Colon (tissue), 2 donors: ENCODE measurements around the gene ANKRD36B.
"Not testable (repeated sequence)": the region's sequence is repeated elsewhere in the genome, so short reads cannot be mapped to it uniquely, and the experiment has no call there.

Experiments
- FAIRE-seq: peaks from 2 replicates; lab custom pipeline; 2012; peaks lifted over from hg19 to GRCh38; lab: Jason Lieb, UNC
- donor health status: control.
- donor health status: control.

Gene ANKRD36B

DNA sequence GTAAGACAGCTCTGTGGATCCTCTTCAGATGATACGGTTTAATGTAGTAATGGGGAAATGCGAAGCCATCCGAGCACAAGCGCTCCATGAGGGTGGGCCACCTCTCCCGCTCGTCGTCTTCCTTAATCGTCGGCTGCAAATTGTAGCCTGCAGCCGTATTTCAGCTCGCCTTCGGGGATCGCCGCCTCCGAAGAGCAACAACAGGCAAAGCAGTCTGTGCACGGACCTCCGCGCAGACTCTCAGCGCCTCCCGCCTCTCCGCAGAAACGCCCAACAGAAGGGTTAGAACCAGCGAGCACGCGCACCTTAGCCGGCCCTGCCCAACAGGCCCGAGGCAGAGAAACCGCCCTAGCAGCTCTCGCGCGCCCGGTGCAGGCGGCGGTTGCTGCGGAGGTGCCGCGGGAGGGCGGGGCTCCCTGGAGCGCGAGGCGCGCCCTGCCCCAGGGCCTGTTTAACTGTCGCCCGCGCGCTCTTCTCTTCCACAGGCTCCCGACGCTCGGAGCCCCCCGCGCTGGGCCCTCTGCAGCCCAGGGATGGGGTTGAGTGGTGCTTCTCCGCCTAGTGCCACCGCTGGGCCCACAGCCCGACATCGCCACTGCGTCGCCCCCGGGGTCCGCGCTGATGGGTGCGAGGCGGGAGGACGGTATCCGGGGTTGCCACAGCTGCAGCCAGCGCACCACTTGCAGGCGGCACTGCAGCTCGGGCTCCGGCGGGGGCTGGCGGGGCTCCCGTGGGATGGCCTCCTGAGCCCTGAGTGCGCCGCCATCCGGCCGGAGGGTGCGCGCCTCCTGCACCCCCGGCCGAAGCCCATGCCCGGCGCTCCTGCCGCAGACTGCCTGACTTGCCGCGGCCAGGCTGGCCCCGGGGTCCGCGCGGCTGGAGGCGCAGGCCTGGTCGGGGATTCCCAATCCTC, at the start of gene ANKRD36B:
TSS of gene ANKRD36B (minus strand) at position 280 of the 913 bp plus-strand sequence. CDS start at position 88, 192 bp downstream.
- not testable (repeated sequence) for FAIRE-seq

DNA sequence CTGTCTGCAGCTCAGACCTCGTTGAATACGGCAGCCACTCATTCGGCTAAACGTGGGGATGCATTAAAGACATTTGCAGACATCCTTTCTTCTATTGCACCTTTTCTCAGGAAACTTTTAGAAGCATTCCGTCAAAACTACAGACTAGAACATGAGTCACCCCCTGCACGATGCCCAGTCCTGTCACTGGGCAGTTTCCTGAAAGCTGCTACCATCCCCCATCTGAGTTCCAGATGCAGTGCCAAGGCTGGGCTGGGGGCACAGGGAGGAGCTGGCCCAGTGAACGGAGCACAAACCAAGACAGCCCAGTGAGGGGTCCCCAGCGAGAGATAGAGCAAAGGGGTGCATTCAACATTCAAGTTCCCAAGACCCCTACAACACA, 36.4 kb upstream of the ANKRD36B start:
- not testable (repeated sequence) for FAIRE-seq

DNA sequence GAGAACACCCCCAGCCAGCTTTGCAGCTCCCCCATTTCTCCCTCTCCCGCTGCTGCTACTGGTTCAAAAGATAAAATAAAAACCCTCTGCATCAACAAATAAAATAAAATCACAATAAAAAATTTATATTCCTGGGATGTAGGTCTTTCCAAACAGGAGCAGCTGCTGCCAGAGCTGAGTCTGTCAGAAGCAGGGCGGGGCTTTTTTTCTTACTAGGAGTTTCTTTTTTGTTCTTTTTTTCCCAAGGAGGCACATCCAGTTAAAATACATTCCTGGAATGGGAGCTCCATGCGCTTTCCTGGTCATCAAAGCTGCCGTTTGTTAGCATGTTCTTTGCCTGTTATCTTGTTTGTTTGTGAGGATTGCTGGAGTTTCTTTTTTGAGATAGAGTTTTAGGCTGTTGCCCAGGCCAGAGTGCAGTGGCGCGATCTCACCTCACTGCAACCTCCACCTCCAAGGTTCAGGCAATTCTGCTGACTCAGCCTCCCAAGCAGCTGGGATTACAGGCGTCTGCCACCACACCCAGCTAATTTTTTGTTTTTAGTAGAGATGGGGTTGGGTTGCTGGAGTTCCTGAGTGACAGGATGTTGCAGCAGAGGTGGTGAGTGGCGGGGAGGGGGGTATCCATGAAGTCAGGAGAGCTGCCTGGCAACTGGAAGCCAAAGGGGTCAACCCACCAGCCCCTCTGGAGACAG, 35.8 kb upstream of the ANKRD36B start:
- FAIRE-seq, result not testable (repeated sequence)

DNA sequence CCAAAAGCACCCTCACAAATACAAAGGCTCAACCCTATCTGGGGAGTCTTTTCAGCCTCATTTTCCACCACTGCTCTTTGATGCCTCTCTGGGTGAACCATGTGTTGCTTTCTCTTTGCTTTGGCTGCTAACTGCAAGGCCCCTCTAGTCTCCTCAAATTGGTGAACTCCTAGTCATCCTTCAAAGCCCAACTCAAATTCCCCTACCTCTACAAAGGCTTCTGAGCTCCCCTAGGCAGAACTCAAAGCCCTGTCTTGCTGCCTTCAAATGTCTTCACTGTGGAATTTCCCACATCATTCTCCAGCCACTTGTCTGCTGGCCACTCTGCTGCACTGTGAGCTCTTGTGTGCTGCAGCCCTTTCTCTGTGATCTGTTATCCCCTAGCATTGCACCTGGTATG, 33.3 kb upstream of the ANKRD36B start:
- not testable (repeated sequence) for FAIRE-seq

DNA sequence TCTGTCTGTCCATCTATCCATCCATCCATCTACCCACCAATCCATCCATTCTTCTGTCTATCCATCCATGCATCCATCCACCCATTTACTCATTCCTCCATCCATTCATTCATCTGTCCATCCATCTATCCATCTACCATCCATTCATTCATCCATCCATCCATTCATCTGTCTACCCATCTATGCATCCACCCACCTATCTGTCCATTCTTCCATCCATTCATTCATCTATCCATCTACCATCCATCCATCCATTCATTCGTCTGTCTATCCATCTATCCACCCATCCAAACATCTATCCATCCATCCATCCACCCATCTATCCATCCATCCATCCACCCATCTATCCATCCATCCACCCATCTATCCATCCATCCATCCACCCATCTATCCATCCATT, 30.8 kb upstream of the ANKRD36B start:
- FAIRE-seq, result not testable (repeated sequence)

DNA sequence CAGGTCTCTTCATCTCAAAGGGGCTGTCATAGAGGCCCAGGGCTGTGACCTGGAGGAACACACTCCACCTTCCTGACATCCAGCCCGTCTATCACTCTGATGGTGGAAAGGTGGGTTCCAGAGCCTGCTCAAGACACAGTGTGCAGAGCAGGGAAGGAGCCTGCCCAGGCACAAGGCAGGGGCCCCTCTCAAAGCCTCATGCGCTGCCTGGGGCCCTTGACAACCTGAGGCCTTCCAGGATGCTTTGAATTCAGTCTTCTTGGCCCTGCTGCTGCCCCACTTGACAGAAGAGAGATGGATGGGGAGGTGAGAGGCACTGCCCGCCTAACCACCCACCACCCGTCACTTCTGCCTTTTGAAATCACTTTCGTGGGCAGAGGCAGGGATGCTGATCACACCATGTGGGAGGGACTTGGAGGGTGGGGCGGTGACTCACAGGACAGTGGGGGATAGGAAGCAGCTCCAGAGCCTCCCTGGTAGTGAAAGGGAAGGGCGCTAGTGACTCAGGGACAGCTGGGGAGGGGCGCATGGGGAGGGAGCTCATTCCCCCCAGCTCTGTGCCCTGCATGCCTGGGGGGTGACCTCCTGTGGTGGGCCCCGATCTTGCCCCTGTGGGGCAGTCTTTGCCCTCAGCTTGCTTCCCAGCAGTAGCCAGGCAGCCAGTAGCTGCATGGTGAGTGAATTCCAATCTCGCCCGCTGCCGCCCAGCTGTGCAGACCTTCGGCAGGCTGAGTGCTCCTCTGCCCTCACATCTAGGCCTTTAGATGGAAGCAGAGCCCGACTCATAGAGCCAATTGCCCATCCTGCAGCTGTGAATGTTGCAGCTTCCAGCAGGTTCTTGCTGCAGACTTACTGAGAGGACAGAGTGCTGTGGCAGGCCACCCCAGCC, 29.5 kb upstream of the ANKRD36B start:
- not testable (repeated sequence) for FAIRE-seq

DNA sequence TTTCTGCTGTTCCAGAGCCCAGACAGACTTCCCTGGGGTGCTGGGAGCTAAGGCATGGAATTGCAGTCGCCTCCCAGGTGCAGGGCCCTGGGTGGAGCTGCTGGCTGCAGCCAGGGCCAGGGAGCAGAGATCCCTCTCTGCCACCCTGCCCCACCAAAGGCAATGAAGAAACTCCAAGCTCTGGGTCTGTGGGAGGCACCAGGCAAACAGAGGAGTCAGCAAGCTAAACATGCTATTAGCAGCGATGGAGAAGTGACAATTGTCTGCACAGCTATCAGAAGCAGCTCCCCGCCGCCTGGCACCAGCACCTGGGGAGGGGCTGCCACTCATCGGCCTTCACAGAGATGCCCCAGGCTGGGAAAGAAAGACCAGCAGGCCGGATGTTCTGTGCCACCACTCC, 28.2 kb upstream of the ANKRD36B start:
- no peak for FAIRE-seq

DNA sequence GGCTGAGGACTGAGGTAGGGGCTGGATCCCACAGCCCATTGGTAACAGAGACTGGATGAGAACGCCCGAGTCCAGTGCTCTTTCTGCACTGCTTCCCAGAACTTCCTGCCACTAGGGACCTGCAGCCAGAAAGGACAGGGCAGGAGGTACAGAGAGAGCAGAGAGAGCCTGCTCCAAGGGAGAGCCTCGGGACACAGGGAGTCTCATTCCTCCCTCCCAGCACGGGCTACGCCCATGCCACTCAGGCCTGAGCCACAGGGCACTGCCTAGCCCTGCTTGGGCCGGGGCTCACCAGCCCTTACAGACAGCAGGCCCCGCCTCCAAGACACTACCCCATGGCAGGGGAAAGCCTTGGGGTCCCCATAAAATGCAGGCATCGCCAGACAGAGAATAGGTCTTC, 26.1 kb upstream of the ANKRD36B start:
- FAIRE-seq, result not testable (repeated sequence)

DNA sequence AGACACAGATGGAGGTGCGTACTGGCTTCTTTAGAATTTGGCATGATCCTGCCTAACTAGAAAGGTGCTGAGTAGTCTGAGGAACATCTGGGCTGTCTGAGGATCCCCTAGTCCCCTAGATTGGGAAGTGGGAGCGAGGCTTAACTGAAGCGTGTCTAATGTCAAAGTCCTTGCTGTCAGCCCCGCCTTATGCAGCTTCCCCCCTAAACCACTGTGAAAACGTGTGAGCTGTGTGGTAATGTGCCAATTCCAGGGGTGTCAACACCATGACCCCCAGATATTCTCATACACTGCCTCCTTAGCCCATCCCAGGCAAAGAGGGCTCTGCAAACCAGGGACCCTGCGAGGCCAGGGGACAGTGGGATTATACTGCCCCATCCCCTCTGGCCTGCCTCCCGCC, 22.2 kb upstream of the ANKRD36B start:
- not testable (repeated sequence) for FAIRE-seq

DNA sequence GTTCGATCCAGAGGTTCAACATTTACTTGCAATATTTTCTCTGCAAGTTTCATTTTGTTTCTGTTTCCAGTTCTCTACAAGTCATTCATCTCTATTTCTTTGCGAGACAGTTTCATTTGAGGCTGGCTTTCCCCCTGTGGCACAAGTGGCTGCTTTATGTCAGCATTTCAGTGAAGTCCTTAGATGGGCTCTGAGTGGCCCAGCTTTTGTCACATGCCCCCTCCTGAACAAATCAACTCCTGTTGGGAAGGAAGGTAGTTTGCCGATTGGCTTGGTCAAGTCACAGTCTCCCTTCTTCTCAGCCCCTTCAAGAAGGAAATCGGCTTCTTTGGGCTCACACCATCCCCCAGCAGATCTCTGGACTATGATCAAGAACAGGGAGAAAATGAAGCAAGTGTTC, 19.1 kb upstream of the ANKRD36B start:
- FAIRE-seq, result not testable (repeated sequence)

DNA sequence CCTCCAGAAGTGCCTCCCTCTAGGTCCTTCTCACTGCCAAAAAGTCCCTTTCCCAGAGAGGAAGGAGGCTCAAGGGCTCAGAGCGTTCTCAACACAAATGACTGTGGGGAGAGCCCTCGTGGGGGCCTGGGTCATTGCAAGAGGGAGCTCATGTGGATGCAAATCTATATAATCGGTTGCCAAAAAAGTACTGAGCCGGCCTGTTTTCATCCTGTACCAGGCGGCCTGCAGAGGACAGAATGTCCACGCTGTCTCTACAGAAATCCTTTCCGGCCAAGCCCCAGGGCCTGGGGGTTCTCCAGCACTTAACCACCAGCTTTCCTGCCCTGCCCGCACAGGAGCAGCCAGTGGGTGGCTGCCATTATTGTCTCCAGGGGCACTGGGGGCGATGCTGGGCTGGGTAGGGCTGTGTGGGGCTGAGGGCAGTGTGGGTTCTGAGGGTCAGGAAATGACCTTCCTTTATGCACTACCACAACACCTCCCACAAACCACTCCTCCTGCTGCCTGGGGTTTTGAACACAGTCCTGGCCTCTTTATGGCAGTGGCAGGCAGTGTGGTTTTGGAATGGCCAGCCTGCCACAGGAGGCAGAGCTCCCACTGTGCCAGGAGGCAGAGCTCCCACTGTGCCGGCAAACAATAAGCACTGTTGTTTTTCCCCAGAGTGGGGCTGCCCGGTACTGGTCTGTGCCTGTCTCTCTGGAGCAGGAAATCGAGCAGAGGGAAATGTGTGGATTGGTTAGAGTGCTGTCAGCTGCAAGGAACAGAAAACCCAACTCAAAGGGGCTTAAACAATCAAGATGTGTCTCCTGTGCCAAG, 16.1 kb upstream of the ANKRD36B start:
- not testable (repeated sequence) for FAIRE-seq

DNA sequence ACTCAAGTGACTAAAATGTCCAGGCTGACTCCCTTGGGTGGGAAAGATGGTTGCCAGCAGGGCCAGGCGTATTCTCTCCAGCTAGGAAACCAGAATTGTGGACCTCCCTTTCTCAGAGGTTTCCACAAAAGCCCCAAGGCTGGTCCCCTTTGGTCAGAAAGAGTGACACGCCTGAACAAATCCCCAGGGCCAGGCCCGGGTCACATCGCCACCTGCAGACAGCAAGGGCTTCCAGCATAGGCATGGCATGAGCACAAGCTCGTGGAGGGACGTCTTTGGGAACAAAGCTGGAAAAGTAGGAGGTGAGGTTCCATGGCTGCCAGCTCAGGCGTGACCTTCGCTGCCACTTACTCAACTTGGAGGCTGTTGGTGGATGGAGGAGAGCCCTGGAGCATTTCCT, 15.4 kb upstream of the ANKRD36B start:
- FAIRE-seq, result not testable (repeated sequence)

DNA sequence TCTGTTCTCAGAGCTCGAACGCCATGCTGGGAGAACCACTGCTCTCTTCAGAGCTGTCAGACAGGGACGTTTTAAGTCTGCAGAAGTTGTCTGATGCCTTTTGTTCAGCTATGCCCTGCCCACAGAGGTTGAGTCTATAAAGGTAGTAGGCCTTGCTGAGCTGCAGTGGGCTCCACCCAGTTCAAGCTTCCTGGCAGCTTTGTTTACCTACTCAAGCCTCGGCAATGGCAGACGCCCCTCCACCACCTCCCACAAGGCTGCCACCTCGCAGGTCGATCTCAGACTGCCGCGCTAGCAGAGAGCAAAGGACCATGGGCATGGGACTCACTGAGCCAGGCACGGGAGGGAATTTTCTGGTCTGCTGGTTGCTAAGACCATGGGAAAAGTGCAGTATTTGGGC, 11.9 kb upstream of the ANKRD36B start:
- not testable (repeated sequence) for FAIRE-seq

DNA sequence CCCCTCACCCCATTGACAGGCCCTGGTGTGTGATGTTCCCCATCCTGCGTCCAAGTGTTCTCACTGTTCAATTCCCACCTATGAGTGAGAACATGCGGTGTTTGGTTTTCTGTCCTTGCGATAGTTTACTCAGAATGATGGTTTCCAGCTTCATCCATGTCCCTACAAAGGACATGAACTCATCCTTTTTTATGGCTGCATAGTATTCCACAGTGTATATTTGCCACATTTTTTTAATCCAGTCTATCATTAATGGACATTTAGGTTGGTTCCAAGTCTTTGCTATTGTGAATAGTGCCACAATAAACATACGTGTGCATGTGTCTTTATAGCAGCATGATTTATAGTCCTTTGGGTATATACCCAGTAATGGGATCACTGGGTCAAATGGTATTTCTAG, 6.5 kb upstream of the ANKRD36B start:
- not testable (repeated sequence) for FAIRE-seq

DNA sequence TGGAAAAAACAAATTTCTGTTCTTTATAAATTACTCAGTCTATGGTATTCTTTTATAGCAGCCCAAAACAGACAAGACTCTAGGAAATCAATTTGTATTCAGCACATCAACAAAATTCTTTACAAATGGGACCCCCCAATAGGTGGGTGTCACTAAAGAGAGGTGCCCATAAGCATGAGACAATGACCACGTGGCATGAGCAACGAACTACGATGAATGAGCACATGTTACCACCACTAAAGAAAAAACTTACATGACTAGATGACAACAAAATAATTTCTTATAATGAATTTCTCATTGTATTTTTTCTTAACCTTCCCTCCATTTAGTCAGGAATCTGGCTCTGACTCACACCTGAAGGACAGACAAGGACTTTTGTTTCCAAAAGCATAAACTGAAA, 3.8 kb upstream of the ANKRD36B start:
- not testable (repeated sequence) for FAIRE-seq

DNA sequence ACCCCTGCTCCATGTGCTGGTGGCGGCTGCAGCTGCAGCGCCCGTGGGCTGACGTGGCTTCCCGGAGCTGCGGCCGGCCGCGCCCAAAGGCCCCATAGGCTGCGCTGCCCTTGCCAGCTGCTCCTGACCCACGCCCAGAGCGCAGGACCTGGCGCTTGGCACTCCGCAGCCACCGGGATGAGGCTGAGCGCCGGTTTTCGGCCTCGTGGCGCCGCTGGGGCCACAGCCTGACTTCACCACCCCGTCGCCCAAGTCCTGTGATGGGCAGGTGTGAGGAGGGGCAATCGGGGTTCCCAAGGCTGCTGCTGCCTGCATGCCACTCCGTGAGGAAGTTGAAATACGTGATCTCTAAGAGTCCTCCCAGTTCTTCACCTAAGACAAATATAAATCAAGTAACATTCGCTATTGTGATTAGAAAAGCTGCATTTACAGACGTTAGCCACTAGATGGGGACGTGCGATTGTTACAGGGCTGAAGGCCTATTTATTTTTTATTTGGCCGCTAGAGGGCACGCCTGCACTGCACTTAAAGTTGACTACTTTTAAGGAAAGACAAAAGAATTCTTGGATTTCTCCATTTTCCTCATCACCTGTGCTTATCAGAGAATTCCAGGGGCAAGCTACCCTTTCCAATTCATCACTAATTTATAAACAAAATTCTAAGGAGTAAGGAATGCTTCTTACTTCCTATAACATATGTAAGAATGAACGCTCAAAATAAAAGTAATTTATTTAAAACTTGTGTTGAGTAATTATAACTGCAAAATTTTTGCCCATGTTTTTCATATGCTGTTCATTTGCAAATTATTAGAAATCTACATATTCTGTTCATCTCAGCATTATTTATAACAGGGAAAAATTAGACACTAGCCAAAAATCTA, 1.1 kb upstream of the ANKRD36B start:
- not testable (repeated sequence) for FAIRE-seq

DNA sequence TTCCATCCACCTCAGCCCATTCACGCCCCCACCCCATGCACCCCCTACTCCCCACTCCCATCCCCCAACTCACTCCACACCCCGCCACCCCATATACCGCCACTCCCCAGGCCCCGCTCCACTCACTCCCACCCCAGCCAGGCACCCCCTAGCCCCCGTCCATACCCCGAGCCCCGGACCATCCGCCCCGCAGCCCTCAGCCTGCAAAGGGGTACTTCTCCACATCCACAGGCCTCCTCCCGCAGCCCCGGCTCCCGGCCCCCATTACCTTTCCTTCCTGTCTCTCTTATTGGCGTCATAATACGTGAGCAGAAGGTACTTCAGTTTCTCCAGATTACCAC, 450 bp downstream of the ANKRD36B start:
- FAIRE-seq, result not testable (repeated sequence)

DNA sequence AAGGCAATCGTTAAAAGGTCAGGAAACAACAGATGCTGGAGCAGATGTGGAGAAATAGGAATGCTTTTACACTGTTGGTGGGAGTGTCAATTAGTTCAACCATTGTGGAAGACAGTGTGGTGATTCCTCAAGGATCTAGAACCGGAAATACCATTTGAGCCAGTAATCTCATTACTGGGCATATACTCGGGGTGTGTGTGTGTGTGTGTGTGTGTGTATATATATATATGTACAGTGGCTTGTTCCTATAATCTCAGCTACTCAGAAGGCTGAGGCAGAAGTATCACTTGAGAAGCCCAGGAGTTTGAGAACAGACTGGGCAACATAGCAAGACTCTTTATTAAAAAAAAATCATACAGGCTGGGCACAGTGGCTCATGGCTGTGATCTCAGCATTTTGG, 24.0 kb downstream of the ANKRD36B start:
- FAIRE-seq, result not testable (repeated sequence)

DNA sequence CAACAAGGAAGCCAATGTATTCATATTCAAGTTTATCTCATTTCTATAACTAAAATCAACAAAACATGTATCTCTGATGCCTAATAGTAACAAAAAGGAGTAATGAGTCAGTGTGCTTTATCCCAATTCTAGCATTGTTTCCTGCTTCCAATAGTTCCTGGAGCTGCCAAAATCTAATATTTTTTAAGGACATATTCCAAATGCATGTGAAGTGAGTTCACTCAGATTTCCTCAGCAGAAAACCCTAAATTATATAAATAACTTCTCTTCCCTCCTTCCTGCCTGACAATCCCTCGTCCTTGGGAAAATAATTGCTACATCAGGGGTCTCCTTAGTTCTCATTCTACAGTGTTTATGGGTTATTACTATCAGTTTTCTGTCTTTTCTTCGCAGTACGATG, 37.3 kb downstream of the ANKRD36B start:
- FAIRE-seq, result not testable (repeated sequence)

DNA sequence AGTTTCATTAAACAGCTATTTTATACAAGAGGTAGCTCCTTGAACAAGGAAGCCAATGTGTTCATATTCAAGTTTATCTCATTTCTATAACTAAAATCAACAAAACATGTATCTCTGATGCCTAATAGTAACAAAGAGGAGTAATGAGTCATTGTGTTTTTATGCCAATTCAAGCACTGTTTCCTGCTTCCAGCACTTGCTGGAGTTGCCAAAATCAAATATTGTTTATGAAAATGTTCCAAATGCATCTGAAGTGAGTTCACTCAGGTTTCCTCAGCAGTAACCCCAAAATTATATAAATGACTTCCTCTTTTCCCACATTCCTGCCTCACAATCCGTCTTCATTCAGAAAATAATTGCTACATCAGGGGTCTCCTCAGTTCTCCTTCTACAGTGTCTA, 39.2 kb downstream of the ANKRD36B start:
- FAIRE-seq, result not testable (repeated sequence)
